GM12874 (cell line): ENCODE measurements around the gene LSM8.

Source experiments
- CTCF ChIP-seq: IDR thresholded peaks from 2 replicates; pipeline ENCODE4 v1.5.1; 2011; ENCODE audit warnings: low read depth, mild to moderate bottlenecking, control low read depth, low read length, moderate library complexity; ENCODE audit not compliant: insufficient read depth

Gene LSM8

GRCh38 chr7:118183428-118183785 lies 557 bp upstream of the LSM8 start:
- no peak for TF ChIP-seq CTCF

GRCh38 chr7:118184565-118184940 lies 589 bp downstream of the LSM8 start:
- no peak for TF ChIP-seq CTCF

GRCh38 chr7:118185163-118185860 lies 1.3 kb downstream of the LSM8 start:
- no peak for TF ChIP-seq CTCF

GRCh38 chr7:118186501-118186900 lies 2.5 kb downstream of the LSM8 start:
- TF ChIP-seq CTCF: no peak

GRCh38 chr7:118194571-118194970 lies 10.6 kb downstream of the LSM8 start:
- no peak for TF ChIP-seq CTCF

- peak; percentile 67 for TF ChIP-seq CTCF
These were observed 12.0 kb downstream of the LSM8 start for GRCh38 chr7:118195837-118196474.

GRCh38 chr7:118202061-118202460 lies 18.1 kb downstream of the LSM8 start:
- TF ChIP-seq CTCF: no peak
